Right atrium auricular region (tissue), 2 donors: ENCODE results near the gene CDH19. TPM values are rescaled to one million over a fixed set of nuclear protein-coding genes. Genes with fewer than 3 reads are reported as not detected.

Experiments
- DNase-seq: peaks from one replicate; pipeline ENCODE4 v3.0.0-alpha.2; 2019; ENCODE audit warnings: low spot score
- H3K27ac ChIP-seq, 2 donors: fragments of 200-600 bp; sonication (generic); 1 replicate in 1 of 2; 2 replicates in 1 of 2; pipeline ENCODE4 v1.5.1; 2016 to 2019
- H3K27me3 ChIP-seq, 2 donors: fragments of 200-600 bp; sonication (generic); one replicate each; pipeline versions ENCODE4 v1.5.1 to v1.6.0; 2017 to 2019
- H3K36me3 ChIP-seq: fragments of 200-600 bp; sonication (generic); one replicate; pipeline ENCODE4 v1.5.1; 2016
- H3K4me1 ChIP-seq, 2 donors: fragments of 200-600 bp; sonication (generic); one replicate each; pipeline versions ENCODE4 v1.5.1 to v1.6.0; 2017 to 2019
- H3K4me3 ChIP-seq, 2 donors: fragments of 200-600 bp; sonication (generic); 1 replicate in 1 of 2; 2 replicates in 1 of 2; pipeline ENCODE4 v1.5.1; 2017 to 2019; ENCODE audit warnings: mild to moderate bottlenecking in 1 of 2, moderate library complexity in 1 of 2
- H3K9me3 ChIP-seq, 2 donors: fragments of 200-600 bp; sonication (generic); one replicate each; pipeline ENCODE4 v1.5.1; 2019
- total RNA-seq, 2 donors: library from RNA; depleted of rRNA; stranded (reverse); fragments of >200 nt; gene quantifications; one replicate each; pipeline ENCODE4 v1.1.0, GENCODE V29; 2016
- TF ChIP-seq, protein P1 (sequence below), 2 donors: fragments of 200-600 bp; sonication (generic); IDR thresholded peaks; one replicate each; pipeline ENCODE4 v1.5.1; 2019; ENCODE audit warnings: antibody characterized with exemption in 2 of 2

The CDH19 gene
- total RNA-seq, 2 donors from 2014 or later: 30.4 to 72.3 TPM

DNA sequence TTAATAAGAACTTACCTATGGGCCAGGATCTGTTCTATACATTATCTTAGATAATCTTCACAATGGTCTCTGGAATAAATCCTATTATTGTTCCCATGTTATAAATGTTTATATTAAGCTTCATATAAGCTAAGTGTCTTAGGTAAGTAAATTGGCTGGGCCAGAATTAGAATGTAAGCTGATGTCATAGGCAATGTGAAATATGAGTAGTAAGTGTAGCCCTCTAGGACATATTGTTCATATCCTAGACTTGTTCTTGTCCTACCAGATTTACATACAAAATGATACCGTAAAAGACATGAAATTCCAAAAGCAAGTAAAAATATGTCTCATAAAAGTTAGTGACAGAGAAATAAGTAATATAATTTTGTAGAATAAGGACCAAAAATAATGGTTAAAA lies 89.9 kb downstream of the CDH19 start:
- DNase-seq: no peak
- no peak overlapping the region for H3K4me3 ChIP-seq
- no peak overlapping the region for H3K27ac ChIP-seq
- TF ChIP-seq, protein P1, sequence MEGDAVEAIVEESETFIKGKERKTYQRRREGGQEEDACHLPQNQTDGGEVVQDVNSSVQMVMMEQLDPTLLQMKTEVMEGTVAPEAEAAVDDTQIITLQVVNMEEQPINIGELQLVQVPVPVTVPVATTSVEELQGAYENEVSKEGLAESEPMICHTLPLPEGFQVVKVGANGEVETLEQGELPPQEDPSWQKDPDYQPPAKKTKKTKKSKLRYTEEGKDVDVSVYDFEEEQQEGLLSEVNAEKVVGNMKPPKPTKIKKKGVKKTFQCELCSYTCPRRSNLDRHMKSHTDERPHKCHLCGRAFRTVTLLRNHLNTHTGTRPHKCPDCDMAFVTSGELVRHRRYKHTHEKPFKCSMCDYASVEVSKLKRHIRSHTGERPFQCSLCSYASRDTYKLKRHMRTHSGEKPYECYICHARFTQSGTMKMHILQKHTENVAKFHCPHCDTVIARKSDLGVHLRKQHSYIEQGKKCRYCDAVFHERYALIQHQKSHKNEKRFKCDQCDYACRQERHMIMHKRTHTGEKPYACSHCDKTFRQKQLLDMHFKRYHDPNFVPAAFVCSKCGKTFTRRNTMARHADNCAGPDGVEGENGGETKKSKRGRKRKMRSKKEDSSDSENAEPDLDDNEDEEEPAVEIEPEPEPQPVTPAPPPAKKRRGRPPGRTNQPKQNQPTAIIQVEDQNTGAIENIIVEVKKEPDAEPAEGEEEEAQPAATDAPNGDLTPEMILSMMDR (IDR thresholded peaks at IDR 0.05): no peak
- no peaks in the 10 kb centered on the region for H3K36me3 ChIP-seq
- no peaks in the 10 kb centered on the region for H3K27me3 ChIP-seq
- no peaks in the 10 kb centered on the region for H3K9me3 ChIP-seq
- H3K4me1 ChIP-seq: no peaks in the 10 kb centered on the region

DNA sequence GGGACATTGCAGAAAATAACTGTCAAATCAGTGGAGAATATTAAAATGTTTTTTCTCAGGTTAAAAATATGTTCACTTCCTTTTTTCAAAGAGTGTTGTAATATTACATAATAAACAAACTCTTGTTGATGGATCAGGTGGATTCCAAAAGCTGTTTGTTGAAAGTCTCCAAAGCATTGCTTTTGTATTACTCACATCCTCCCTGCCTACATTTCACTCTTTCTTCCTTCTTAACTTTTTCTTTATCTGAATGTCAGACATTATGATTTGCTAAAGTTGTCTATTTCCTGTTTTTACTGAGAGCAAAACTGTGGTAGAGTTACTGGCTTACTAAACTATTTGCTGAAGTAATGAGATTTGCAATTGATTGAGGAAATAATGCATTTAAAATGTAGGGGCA lies 92.1 kb downstream of the CDH19 start:
- TF ChIP-seq, protein P1 (IDR thresholded peaks at IDR 0.05): no peak

DNA sequence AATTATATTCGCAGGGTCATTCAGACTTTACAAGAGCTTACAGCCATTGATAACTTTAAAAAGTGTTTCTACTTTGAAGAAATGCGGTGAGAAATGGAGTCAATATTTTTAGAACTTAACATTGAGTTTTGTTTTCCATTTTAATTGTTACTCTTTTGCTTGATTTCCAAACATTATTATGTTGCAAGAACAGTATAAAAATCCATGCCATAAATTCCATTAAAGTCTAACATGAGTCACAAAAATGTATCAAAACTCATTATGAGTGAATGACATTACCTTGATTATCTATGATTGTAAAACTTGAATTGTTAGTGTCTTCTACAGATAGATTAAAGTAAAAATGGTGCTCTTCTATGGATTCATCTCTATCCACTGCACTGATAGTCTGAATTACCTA lies 92.6 kb downstream of the CDH19 start:
- Histone ChIP-seq H3K27me3 (no peaks in the 10 kb centered on the region), H3K4me1 (no peaks in the 10 kb centered on the region), H3K4me3 (no peak overlapping the region), H3K36me3 (no peaks in the 10 kb centered on the region), H3K27ac (no peak overlapping the region), H3K9me3 (no peaks in the 10 kb centered on the region)
- no peak for DNase-seq
- TF ChIP-seq, protein P1 (IDR thresholded peaks at IDR 0.05): no peak

More for the DNA sequence above, 92.1 kb downstream of the CDH19 start:
- Histone ChIP-seq H3K36me3 (no peaks in the 10 kb centered on the region), H3K27me3 (no peaks in the 10 kb centered on the region), H3K27ac (no peak overlapping the region), H3K9me3 (no peaks in the 10 kb centered on the region), H3K4me1 (no peaks in the 10 kb centered on the region), H3K4me3 (no peak overlapping the region)
- no peak for DNase-seq

DNA sequence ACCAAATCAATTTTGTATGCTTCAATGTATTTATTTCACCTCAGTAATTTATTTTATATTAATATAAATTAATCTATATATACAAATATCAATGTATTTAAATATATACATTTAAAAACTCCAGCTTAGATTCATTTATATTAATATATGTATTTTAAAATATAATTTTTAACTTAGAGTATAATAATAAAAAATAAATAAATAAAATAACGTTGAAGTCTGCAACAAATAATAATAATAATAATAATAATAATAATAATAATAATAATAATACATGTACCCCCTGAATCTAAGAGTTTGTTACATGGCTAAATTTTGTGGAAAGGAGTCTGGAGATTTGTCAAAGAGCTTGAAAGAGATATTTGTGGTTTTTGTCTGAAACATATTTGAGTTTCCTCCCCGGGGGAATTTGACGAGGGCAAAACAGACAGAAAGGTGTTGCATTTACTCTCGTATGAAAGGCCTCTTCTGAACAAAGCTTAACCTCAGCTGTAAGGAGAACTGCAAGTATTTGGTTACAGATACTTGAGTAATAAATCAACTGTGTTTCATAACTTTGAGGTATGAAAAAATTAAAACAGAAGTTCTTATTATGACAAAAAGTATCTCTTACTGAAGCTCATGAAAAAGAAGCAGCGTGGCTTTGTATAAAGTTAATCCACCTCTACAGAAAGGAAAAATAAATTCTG lies 93.4 kb downstream of the CDH19 start:
- no peaks in the 10 kb centered on the region for H3K36me3 ChIP-seq
- H3K9me3 ChIP-seq: no peaks in the 10 kb centered on the region
- no peak for DNase-seq
- TF ChIP-seq, protein P1 (IDR thresholded peaks at IDR 0.05): no peak
- H3K4me1 ChIP-seq: no peaks in the 10 kb centered on the region
- no peaks in the 10 kb centered on the region for H3K27me3 ChIP-seq
- no peak overlapping the region for H3K4me3 ChIP-seq
- no peak overlapping the region for H3K27ac ChIP-seq

DNA sequence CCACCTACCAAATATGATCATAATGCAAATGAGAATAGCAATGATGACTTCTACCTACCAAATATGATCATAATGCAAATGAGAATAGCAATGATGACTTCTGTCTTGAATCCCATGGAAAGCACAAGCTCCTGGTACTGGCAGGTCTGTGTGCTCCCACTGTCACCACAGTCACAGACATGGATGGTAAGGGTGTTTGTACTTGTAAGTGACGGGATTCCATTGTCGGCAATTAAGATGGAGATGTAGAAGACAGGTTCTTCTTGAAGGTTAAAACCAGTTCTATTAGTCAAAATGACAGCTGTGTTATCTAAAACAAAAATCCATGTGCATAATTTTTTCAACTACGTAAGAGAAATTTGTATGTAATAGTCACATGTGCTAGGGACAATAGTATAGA lies 95.0 kb downstream of the CDH19 start:
- TF ChIP-seq, protein P1 (IDR thresholded peaks at IDR 0.05): no peak
- Histone ChIP-seq H3K27me3 (no peaks in the 10 kb centered on the region), H3K9me3 (no peaks in the 10 kb centered on the region), H3K36me3 (no peaks in the 10 kb centered on the region), H3K4me3 (no peak overlapping the region), H3K4me1 (no peaks in the 10 kb centered on the region), H3K27ac (no peak overlapping the region)
- no peak for DNase-seq

DNA sequence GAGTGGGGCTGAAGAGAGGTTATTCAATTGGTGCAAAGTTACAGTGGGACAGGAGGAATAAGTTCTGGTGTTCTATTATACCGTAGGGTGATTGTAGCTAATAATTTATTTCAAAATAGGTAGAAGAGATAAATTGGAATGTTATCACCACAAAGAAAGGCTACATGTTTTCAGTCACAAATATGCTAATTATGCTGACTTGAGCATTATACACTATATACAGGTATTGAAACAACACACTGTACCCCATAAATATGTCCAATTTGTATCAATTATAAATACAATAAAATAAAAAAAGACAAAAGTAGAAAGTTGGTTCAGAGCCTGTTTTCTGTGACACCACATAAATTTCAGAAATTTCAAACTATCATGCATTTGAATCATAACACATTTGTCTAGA lies 97.7 kb downstream of the CDH19 start:
- no peak for DNase-seq
- no peak overlapping the region for H3K27ac ChIP-seq
- TF ChIP-seq, protein P1 (IDR thresholded peaks at IDR 0.05): no peak
- no peaks in the 10 kb centered on the region for H3K27me3 ChIP-seq
- H3K4me3 ChIP-seq: no peak overlapping the region
- no peaks in the 10 kb centered on the region for H3K36me3 ChIP-seq
- no peaks in the 10 kb centered on the region for H3K9me3 ChIP-seq
- H3K4me1 ChIP-seq: no peaks in the 10 kb centered on the region
